Activated CD4-positive, CD25-positive, alpha-beta regulatory T cell treated with anti-CD3 and anti-CD28 coated beads, Interleukin-2, amount 50 U/mL, for 16 hours (primary cell): Measurements from ENCODE around the gene PKP2.
"Not testable (repeated sequence)": the region's sequence is repeated elsewhere in the genome, so short reads cannot be mapped to it uniquely, and the experiment has no call there.

Experiments used
- DNase-seq: peaks from one replicate; pipeline ENCODE4 v3.0.0-alpha.2; 2020; ENCODE audit warnings: low read depth, low spot score

PKP2 gene

DNA sequence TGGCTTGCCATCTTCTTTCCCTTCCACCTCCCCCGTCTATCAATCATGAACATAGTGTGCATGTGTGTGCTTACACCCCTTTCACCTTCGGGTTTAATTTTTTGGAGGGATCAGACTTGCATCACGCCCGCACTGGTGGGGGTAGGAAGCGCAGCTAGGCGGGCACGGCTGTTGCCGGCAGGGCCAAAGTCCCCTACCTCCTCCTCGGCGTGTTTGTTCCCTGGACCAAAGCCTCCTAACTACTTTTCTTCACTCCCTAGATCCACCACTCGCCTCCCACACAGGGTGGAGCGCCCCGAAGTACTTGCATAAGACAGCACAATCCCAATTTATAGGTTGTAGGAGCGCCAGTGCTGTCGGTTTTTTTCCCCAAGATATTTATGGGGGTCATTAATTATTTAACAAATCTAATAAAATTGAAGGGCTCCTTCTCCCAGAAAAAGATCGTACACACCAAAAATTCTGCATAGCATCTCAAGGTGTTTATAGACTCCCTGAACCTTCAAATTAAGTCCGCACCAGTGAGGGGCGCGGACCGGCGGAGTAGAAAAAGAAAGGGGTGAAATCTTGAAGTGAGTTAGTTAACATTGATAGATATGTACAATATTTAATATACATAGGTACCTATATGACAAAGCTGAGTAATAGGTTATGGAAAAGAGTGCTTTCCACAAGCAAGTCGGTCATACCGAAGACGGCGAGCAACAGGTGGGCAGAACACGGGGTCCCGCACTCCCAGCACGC is 717 bp downstream of the PKP2 start:
- DNase-seq = no peak

DNA sequence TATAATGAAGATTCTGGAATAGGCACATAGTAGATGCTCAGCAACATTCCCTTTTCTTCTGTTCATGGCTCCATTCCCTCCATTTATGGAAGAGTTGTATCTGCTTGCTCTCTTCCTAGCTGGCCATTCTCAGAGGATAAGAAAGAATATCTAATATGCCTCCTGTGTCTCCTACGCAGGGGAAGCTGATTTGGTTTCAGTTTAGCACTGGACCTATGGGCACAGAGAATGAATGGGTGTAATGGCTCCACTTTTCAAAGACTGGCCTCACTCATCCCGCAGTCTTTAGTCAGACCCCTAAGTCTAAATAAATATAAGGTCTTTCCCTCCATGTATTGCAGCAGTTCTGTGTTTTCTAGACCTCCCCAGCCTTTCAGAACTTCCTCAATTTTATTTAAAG is 2.0 kb downstream of the PKP2 start:
- no peak for DNase-seq

DNA sequence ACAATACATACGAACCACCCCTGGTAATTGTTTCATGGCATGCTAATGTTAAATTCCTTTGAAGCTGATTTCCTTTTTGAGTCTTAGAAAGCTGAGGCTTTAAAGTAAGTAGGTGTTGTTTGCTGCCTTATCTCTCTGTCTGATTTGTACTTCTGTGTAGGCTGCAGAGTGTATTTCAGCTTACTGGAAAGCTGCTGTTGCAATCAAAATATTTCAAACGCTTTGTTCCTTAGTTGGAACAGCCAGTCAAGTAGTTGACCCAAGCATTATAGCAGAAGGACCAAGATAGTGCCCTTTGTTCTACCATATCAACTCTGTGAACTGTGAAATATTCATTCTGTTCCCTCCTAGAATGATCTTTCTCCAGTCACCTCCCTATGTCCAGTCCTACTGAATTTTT is 3.1 kb downstream of the PKP2 start:
- DNase-seq = no peak

- DNase-seq = no peak
These were observed 3.5 kb downstream of the PKP2 start for GRCh38 chr12:32893043-32893442.

GRCh38 chr12:32892369-32892768 is 4.2 kb downstream of the PKP2 start:
- not testable (repeated sequence) for DNase-seq

GRCh38 chr12:32891956-32892355 is 4.6 kb downstream of the PKP2 start:
- DNase-seq = no peak

GRCh38 chr12:32891526-32891925 is 5.1 kb downstream of the PKP2 start:
- no peak for DNase-seq

- no peak for DNase-seq
These were observed 7.4 kb downstream of the PKP2 start for GRCh38 chr12:32889011-32889760.

DNA sequence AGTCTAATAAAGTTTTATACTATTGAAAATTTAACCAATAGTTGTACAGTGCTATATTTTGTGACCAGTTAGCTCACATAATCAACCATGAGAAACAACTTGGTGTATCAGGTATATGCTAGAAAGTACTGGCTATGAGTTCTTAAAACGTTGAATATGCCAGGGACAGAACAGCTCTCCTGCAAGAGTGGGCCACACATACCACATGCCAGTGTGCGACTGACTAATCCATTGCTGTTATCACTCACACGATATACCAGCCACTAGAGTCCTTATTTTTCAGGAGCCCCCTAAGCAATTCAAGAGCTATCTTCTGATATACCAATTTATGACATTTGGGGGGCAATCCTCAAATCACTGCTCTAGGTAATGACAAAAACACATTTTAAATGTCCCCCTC is 9.5 kb downstream of the PKP2 start:
- no peak for DNase-seq

GRCh38 chr12:32885831-32886230 is 10.7 kb downstream of the PKP2 start:
- DNase-seq = no peak

GRCh38 chr12:32884962-32885361 is 11.6 kb downstream of the PKP2 start:
- no peak for DNase-seq

DNA sequence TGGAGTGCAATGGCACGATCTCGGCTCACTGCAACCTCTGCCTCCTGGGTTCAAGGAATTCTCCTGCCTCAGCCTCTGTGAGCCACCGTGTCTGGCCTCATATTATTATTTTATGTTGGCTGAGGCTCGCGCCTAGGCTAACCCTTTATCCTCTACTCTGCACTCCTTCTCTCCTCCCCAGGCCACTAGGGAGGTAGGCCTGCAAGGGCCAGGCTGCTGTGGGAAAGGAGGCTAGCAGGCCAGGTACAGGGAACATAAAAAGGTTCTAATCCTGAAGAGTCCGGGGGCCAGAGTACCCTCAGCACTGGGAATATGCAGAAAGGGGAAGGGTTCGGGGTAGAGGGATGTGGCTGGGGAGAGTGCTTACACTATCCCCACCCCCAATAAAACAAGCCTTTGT is 14.9 kb downstream of the PKP2 start:
- no peak for DNase-seq

DNA sequence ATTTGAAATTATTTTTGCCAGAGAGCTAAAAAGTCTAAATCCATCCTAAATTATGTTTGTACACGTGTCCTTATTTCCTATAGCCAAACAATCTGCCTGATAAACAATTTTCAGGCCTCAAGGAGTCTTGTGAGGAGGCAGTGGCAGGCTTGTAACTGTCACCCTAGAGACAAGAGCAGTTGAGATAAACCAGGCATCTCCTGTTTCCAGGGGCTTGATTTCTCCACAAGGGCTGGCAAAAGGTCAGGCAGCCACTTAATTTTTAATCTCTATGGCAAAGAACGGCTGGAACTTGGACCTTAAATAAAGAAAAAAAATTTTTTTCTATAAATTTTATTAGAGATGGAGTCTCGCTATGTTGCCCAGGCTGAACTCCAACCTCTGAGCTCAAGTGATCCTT is 15.5 kb downstream of the PKP2 start:
- no peak for DNase-seq

DNA sequence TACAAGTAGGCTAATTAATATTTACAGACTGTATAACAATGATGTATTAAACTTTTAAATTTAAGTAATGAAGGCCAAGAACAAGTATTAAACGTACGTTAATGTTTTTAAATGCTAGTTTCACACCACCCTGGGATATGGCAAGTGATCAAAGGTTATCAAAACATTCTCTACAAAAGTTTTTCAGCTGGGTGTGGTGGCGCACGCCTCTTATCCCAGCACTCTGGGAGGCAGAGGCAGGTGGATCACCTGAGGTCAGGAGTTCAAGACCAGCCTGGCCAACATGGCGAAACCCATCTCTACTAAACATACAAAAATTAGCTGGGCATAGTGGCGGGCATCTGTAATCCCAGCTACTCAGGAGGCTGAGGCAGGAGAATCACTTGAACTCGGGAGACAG is 17.5 kb downstream of the PKP2 start:
- DNase-seq = not testable (repeated sequence)

DNA sequence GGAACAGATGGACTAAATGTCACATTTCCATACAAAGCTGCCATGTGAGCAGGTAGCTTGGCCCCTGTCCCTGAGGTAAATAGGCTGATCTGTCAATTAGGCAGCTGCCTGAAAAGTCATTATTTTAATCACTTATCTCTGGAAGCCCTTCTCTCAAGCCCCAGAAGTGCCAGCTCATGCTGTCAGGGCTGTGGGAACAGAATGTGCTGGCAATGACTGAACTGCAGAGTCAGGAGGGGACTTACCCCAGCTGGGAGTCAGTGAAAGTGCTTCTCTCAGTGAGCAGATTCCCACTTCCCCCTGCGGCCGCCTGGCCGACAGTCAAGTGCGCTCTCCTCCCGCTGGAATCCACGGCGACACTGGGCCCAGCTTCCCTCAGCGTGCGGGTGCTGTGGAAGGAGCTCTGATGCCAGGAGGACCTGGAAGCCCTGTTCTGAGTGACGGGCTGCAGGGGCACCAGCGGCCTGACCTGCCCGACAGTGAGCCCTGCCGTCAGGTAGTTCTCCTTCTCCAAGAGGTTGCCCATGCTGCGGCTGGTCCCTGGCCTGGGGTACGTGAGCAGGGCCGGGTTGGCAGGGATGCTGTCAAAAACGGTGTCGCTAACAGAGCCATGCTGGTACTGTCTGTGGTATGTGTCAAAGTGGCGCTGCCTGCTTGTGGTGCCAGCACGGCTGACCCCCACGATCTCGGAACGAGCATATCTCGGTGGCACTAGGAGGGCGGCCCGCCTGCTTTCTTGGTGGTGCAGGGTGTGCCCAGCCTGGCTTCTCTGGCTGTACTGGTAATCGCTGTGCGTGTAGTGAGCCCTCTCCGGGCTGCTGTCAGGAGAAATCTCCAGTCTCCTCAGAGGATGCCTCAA is 18.7 kb downstream of the PKP2 start:
- DNase-seq = no peak

- no peak for DNase-seq
These were observed 20.6 kb downstream of the PKP2 start for GRCh38 chr12:32876004-32876403.

DNA sequence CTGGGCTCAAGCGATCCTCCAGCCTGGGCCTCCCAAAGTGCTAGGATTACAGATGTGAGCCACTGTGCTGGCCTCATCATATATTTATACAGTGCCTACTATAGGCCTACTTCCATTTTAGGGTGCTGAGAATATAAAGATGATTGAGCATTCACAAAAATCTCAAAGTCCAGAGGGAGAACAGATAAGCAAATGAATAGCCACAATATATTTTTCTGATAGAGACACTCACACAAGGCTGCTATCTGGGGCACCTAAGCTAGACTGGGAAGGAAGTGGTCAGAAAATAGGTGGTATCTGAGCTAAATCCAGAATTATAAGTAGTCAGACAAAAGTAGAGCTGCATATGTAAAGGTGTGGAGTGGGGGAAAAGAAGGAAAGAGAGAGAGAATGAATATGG is 21.6 kb downstream of the PKP2 start:
- DNase-seq = no peak

- DNase-seq = no peak
These were observed 22.5 kb downstream of the PKP2 start for GRCh38 chr12:32874078-32874477.

DNA sequence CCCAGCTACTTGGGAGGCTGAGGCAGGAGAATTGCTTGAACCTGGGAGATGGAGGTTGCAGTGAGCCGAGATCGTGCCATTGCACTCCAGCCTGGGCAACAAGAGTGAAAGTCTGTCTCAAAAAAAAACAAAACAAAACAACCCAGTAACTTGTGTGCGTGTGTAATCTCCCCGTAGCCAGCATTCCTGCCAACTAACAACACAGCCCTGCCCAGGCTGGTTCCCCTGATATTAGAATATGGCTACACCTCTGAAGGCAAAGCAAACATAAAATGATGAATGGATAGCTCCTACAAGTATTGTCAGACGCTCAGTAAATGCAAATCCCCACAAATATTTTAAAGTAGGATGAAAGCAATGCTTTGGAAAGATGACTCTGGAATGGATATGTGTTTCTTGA is 24.2 kb downstream of the PKP2 start:
- not testable (repeated sequence) for DNase-seq

DNA sequence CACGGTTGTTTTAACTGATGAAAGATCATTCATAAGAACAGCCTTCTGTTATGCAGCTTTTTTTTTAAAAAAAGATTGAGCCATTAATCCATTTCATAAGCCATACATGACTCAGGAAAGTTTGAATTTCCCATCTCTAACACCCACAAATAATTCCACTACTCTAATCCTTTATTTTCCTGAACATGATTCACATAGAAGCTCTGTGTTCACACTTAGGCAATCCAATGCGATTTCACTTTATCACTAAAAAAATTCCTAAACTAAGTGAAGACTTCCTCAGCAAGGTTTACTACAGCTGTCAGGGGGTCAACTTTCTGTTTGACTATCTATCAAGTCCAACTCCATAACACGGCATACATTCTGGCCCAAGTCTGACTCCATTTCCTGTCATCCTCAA is 25.9 kb downstream of the PKP2 start:
- DNase-seq = no peak

DNA sequence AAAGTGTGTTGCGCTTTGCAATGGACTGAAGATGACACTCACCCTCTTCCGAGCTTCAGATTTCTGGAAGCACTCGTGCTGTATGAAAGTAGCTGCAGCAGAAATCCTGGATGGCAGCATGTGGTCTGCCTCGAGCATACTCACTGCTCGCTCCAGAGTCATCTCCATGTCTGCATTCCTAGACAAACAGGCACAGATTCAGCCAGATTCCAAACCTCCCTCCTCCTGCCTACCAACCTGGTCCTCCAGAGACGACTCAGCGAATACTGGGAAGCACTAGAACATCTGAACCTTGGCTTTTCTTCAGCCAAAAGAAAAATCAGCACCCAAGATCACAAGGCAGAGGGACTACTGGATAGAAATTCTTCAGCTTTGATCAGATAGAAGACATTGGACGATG is 27.7 kb downstream of the PKP2 start:
- no peak for DNase-seq

GRCh38 chr12:32864731-32865130 is 31.8 kb downstream of the PKP2 start:
- DNase-seq = no peak
